H1 (cell line): ENCODE data around the gene DNER. TPM values are rescaled to one million over a fixed set of nuclear protein-coding genes. Genes with fewer than 3 reads are reported as not detected.

ENCODE experiments used
- CTCF ChIA-PET: fragments of 300-600 bp; sonication (Branson Sonifier 250); formaldehyde crosslinking; loops from one replicate; lab custom pipeline; 2021; ENCODE audit not compliant: partially characterized antibody; lab: Charles Lee
- POLR2A ChIA-PET: fragments of 300-600 bp; sonication (Branson Sonifier 250); formaldehyde crosslinking; loops from one replicate; lab custom pipeline; 2021; ENCODE audit warnings: inconsistent platforms; ENCODE audit not compliant: partially characterized antibody; lab: Charles Lee
- DNase-seq, 2 experiments: peaks; one replicate each; pipeline versions ENCODE4 v3.0.0 to v3.0.0-alpha.2; 2010 to 2022; ENCODE audit warnings: low spot score in 2 of 2, low read depth in 1 of 2, mixed read lengths in 1 of 2
- FAIRE-seq: peaks from 2 replicates; lab custom pipeline; 2011; peaks lifted over from hg19 to GRCh38; lab: Jason Lieb, UNC
- H2AFZ ChIP-seq: 2 replicates; pipeline ENCODE4 v1.8.1; 2012; ENCODE audit warnings: low read length, inconsistent platforms
- H2AK5ac ChIP-seq: 2 replicates; pipeline ENCODE4 v1.6.1; 2013; ENCODE audit warnings: low read depth, low read length
- H2BK120ac ChIP-seq: replicated peaks from 2 replicates; pipeline ENCODE3; 2013; ENCODE audit warnings: low read depth, low read length, inconsistent platforms
- H2BK12ac ChIP-seq: 2 replicates; pipeline ENCODE4 v1.6.1; 2013; ENCODE audit warnings: low read depth, low read length
- H2BK15ac ChIP-seq: 2 replicates; pipeline ENCODE4 v1.6.1; 2013; ENCODE audit warnings: low read length
- H2BK20ac ChIP-seq: 2 replicates; pipeline ENCODE4 v1.6.1; 2013; ENCODE audit warnings: low read length
- H2BK5ac ChIP-seq: 2 replicates; pipeline ENCODE4 v1.6.1; 2013; ENCODE audit warnings: low read depth, low read length
- H3K14ac ChIP-seq: 2 replicates; pipeline ENCODE4 v1.6.1; 2013; ENCODE audit warnings: inconsistent platforms; ENCODE audit not compliant: insufficient read length
- H3K18ac ChIP-seq: 2 replicates; pipeline ENCODE4 v1.6.1; 2013; ENCODE audit warnings: low read length; ENCODE audit errors: extremely low read depth
- H3K23ac ChIP-seq: 2 replicates; pipeline ENCODE4 v1.6.1; 2013; ENCODE audit warnings: inconsistent platforms; ENCODE audit not compliant: insufficient read length
- H3K23me2 ChIP-seq: 2 replicates; pipeline ENCODE4 v1.6.1; 2013; ENCODE audit warnings: low read depth, low read length
- H3K27ac ChIP-seq: 2 replicates; pipeline ENCODE4 v1.6.1; 2011; ENCODE audit warnings: low read depth, low read length, inconsistent platforms
- H3K27me3 ChIP-seq, 4 experiments: replicated peaks in 1 of 4; 1 replicate in 1 of 4; 2 replicates in 3 of 4; pipeline versions ENCODE4 v1.6.1 to v1.8.1; 2011 to 2013; ENCODE audit warnings: low read length in 3 of 4, mild to moderate bottlenecking in 3 of 4, inconsistent platforms in 2 of 4, mixed read lengths in 2 of 4, moderate library complexity in 1 of 4; ENCODE audit not compliant: control insufficient read depth in 3 of 4, insufficient read depth in 3 of 4; ENCODE audit errors: extremely low read depth in 1 of 4
- H3K36me3 ChIP-seq, 4 experiments: 2 replicates each; pipeline versions ENCODE4 v1.6.1 to v1.8.1; 2011 to 2013; ENCODE audit warnings: mild to moderate bottlenecking in 4 of 4, low read length in 3 of 4, moderate library complexity in 2 of 4, control low read depth in 1 of 4, inconsistent platforms in 1 of 4; ENCODE audit not compliant: insufficient read depth in 4 of 4, control insufficient read depth in 2 of 4
- H3K4ac ChIP-seq: replicated peaks from 2 replicates; pipeline ENCODE3; 2013; ENCODE audit warnings: low read length, low read depth, mixed read lengths, inconsistent platforms; ENCODE audit not compliant: insufficient read length
- H3K4me1 ChIP-seq, 4 experiments: replicated peaks in 1 of 4; 1 replicate in 1 of 4; 2 replicates in 3 of 4; pipeline versions ENCODE4 v1.6.1 to v1.8.1; 2011 to 2013; ENCODE audit warnings: low read length in 3 of 4, inconsistent platforms in 2 of 4, mixed read lengths in 1 of 4; ENCODE audit not compliant: insufficient read depth in 4 of 4, control insufficient read depth in 3 of 4
- H3K4me2 ChIP-seq, 2 experiments: 2 replicates each; pipeline versions ENCODE4 v1.6.1 to v1.8.1; 2011 to 2013; ENCODE audit warnings: low read depth in 2 of 2, low read length in 2 of 2, control low read depth in 1 of 2, inconsistent platforms in 1 of 2, mild to moderate bottlenecking in 1 of 2; ENCODE audit not compliant: insufficient read depth in 1 of 2
- H3K4me3 ChIP-seq, 4 experiments: fragments of 200-600, 300-600 bp in 1 of 4; sonication (generic), shearing (Covaris generic), sonication (Bioruptor Twin) in 1 of 4; 2 replicates each; pipeline versions ENCODE4 v1.5.1 to v1.8.1; 2011 to 2016; ENCODE audit warnings: low read length in 4 of 4, low read depth in 3 of 4, control low read depth in 2 of 4, inconsistent platforms in 2 of 4, mild to moderate bottlenecking in 2 of 4, mixed read lengths in 1 of 4, moderate library complexity in 1 of 4; ENCODE audit not compliant: insufficient read depth in 2 of 4; ENCODE audit errors: extremely low read depth in 1 of 4
- H3K56ac ChIP-seq: replicated peaks from 2 replicates; pipeline ENCODE3; 2013; ENCODE audit warnings: low read depth, mild to moderate bottlenecking, mixed read lengths, low read length, inconsistent platforms; ENCODE audit not compliant: insufficient read length
- H3K79me1 ChIP-seq: 2 replicates; pipeline ENCODE4 v1.6.1; 2013; ENCODE audit warnings: low read depth, low read length, control low read depth
- H3K79me2 ChIP-seq, 2 experiments: 2 replicates each; pipeline versions ENCODE4 v1.6.1 to v1.8.1; 2012 to 2013; ENCODE audit warnings: low read length in 2 of 2, mild to moderate bottlenecking in 2 of 2, inconsistent platforms in 1 of 2; ENCODE audit not compliant: insufficient read depth in 2 of 2, control insufficient read depth in 1 of 2
- H3K9ac ChIP-seq, 4 experiments: replicated peaks in 1 of 4; 1 replicate in 1 of 4; 2 replicates in 3 of 4; pipeline versions ENCODE4 v1.6.1 to v1.8.1; 2011 to 2013; ENCODE audit warnings: low read depth in 3 of 4, low read length in 3 of 4, control low read depth in 2 of 4, mild to moderate bottlenecking in 2 of 4, moderate library complexity in 2 of 4, inconsistent platforms in 1 of 4; ENCODE audit errors: extremely low read depth in 1 of 4
- H3K9me3 ChIP-seq, 2 experiments: 2 replicates each; pipeline versions ENCODE4 v1.6.1 to v1.8.1; 2012 to 2013; ENCODE audit warnings: mild to moderate bottlenecking in 2 of 2, moderate library complexity in 2 of 2, control low read depth in 1 of 2, inconsistent platforms in 1 of 2, low read depth in 1 of 2, low read length in 1 of 2, mixed read lengths in 1 of 2; ENCODE audit not compliant: insufficient read depth in 2 of 2
- H4K20me1 ChIP-seq, 2 experiments: replicated peaks in 1 of 2; 2 replicates each; pipeline versions ENCODE3 to v1.8.1; 2011 to 2013; ENCODE audit warnings: inconsistent platforms in 2 of 2, low read length in 2 of 2, mild to moderate bottlenecking in 1 of 2; ENCODE audit not compliant: insufficient read depth in 2 of 2, control insufficient read depth in 1 of 2
- H4K5ac ChIP-seq: 2 replicates; pipeline ENCODE4 v1.6.1; 2013; ENCODE audit warnings: low read length, low read depth, mixed read lengths, inconsistent platforms; ENCODE audit not compliant: insufficient read length
- H4K8ac ChIP-seq: 2 replicates; pipeline ENCODE4 v1.8.0; 2013; ENCODE audit warnings: mild to moderate bottlenecking, moderate library complexity, low read length, inconsistent platforms; ENCODE audit not compliant: insufficient read depth; ENCODE audit errors: extremely low read depth
- H4K91ac ChIP-seq: replicated peaks from 2 replicates; pipeline ENCODE3; 2013; ENCODE audit warnings: low read length, mixed read lengths, inconsistent platforms; ENCODE audit not compliant: insufficient read length
- CREB1 ChIP-seq: IDR thresholded peaks from 2 replicates; pipeline ENCODE4 v1.6.1; 2012; ENCODE audit warnings: inconsistent platforms
- SUZ12 ChIP-seq: fragments of 200-600 bp; sonication (generic); IDR thresholded peaks from 2 replicates; pipeline ENCODE4 v1.6.1; 2012; ENCODE audit warnings: mild to moderate bottlenecking, inconsistent platforms, low read length, moderate library complexity, mixed read lengths
- USF2 ChIP-seq: IDR thresholded peaks from 2 replicates; pipeline ENCODE4 v1.6.1; 2011; ENCODE audit warnings: low read length, improper control_type of control experiment
- WGBS, 2 experiments: shearing (Covaris generic) in 1 of 2; methylation state at CpG; one replicate each; pipeline versions ENCODE4 v1.1.6 to v1.1.7; 2013 to 2015; ENCODE audit warnings: low lambda C conversion rate in 2 of 2, mixed read lengths in 2 of 2, inconsistent platforms in 1 of 2, low coverage in 1 of 2, missing lambda C conversion rate in 1 of 2; ENCODE audit not compliant: insufficient replicate concordance in 2 of 2, insufficient coverage in 1 of 2, insufficient read length in 1 of 2; ENCODE audit errors: extremely low coverage in 1 of 2, missing lambda C conversion rate in 1 of 2; 5-methylcytosine and 5-hydroxymethylcytosine counted together
- polyA plus RNA-seq, 7 experiments: library from polyadenylated mRNA; depleted of rRNA in 3 of 7; stranded (reverse) in 5 of 7; unstranded in 2 of 7; fragments of >200 nt in 5 of 7; fragments of 200-250 nt in 2 of 7; gene quantifications; 1 replicate in 5 of 7; 2 replicates in 1 of 7; 4 replicates in 1 of 7; pipeline versions ENCODE4 v1.2.1 to v1.2.3, GENCODE V29; 2011 to 2013; ENCODE audit warnings: missing spikeins in 2 of 7, mixed read lengths in 2 of 7
- total RNA-seq: library from RNA; stranded (reverse); fragmentation: NEBNext Ultra II Directional; extraction: Animal tissue kit (Norgen Biotek cat#: 25700); gene quantifications from 2 replicates; pipeline ENCODE4 v1.2.1, GENCODE V29; 2021

DNER gene
- total and polyA plus RNA-seq, 2 of the 8 experiments (the other 6 are each of a cell fraction or from before 2014, with no cell fraction given): 6.8 to 16.3 TPM

GRCh38 chr2:229633556-229633955 is 80.8 kb downstream of the DNER start:
- no peak overlapping the region for H4K8ac ChIP-seq
- H3K14ac ChIP-seq: no peak overlapping the region
- no peak overlapping the region for H2BK5ac ChIP-seq
- H4K20me1 ChIP-seq: no peaks in the 10 kb centered on the region
- H3K23ac ChIP-seq: no peak overlapping the region
- no peak overlapping the region for H2BK12ac ChIP-seq
- ChIA-PET POLR2A (no interaction called here), CTCF (interaction anchor here (1.3 kb wide), 1 partner anchor 290 kb away, joined by 3 read pairs; no protein-coding TSS in a partner anchor)
- DNase-seq: no peak
- H3K4me3 ChIP-seq: no peak overlapping the region
- H2BK15ac ChIP-seq: no peak overlapping the region
- no peak overlapping the region for H4K5ac ChIP-seq
- H3K4me2 ChIP-seq: no peak overlapping the region
- no peak overlapping the region for H2AFZ ChIP-seq
- H3K4me1 ChIP-seq: no peaks in the 10 kb centered on the region
- no peak overlapping the region for H3K18ac ChIP-seq
- no peak overlapping the region for H2BK120ac ChIP-seq
- no peak overlapping the region for H4K91ac ChIP-seq
- H3K9me3 ChIP-seq: no peaks in the 10 kb centered on the region
- no peak overlapping the region for H3K56ac ChIP-seq
- H3K4ac ChIP-seq: no peak overlapping the region
- H3K27me3 ChIP-seq: no peaks in the 10 kb centered on the region
- TF ChIP-seq CREB1 (no peak), SUZ12 (no peak), USF2 (no peak)
- H3K36me3 ChIP-seq: no peaks in the 10 kb centered on the region
- FAIRE-seq: no peak
- no peaks in the 10 kb centered on the region for H3K79me1 ChIP-seq
- WGBS, 2 experiments: 85% methylated on average over 7 of the region's 7 CpGs; no CpG with 5 or more reads in 1 of the 2 experiments
- H3K79me2 ChIP-seq: no peaks in the 10 kb centered on the region
- no peak overlapping the region for H3K27ac ChIP-seq
- no peak overlapping the region for H2BK20ac ChIP-seq
- no peaks in the 10 kb centered on the region for H3K23me2 ChIP-seq
- H3K9ac ChIP-seq: no peak overlapping the region; a peak in 2 of 7 replicates
- no peak overlapping the region for H2AK5ac ChIP-seq
